Measurements from ENCODE around the gene STRN3. TPM values are rescaled to one million over a fixed set of nuclear protein-coding genes. Genes with fewer than 3 reads are reported as not detected.

Gene STRN3
- total and polyA plus RNA-seq, 7 donors = 28.2 to 154 (median 80.2) TPM

DNA sequence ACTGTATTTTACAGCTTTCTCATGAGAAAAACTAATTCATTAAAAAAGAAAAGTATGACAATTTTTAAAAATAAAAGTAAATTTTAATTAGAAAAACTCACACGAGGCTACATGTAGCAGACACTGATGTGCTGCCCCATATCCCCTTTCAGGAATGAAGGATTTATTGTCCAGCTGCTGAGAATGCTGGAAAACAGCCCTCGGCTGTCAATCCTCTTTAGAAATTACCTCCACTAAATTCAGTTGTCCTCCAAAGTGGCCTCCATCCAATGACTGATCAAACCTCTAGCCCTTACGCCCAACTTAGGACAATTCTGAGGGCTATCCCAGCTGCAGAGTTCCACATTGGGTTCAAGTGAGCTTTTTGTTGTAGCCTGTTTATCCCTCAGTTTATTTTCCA, 30.5 kb downstream of the STRN3 start:
- DNase-seq = no peak
- TF ChIP-seq, protein P1, sequence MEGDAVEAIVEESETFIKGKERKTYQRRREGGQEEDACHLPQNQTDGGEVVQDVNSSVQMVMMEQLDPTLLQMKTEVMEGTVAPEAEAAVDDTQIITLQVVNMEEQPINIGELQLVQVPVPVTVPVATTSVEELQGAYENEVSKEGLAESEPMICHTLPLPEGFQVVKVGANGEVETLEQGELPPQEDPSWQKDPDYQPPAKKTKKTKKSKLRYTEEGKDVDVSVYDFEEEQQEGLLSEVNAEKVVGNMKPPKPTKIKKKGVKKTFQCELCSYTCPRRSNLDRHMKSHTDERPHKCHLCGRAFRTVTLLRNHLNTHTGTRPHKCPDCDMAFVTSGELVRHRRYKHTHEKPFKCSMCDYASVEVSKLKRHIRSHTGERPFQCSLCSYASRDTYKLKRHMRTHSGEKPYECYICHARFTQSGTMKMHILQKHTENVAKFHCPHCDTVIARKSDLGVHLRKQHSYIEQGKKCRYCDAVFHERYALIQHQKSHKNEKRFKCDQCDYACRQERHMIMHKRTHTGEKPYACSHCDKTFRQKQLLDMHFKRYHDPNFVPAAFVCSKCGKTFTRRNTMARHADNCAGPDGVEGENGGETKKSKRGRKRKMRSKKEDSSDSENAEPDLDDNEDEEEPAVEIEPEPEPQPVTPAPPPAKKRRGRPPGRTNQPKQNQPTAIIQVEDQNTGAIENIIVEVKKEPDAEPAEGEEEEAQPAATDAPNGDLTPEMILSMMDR (IDR thresholded peaks at IDR 0.05) = no peak
- intact Hi-C loops (cut with DNase I) = no loop called here
- WGBS, 3 donors = 11 to 28% (median 22%) methylated on average over 3 of the region's 3 CpGs
- peak; percentile 66 to 73 (median 70) for ATAC-seq
- Histone ChIP-seq H3K27ac (peak overlapping the region; percentile 83), H3K4me1 (peaks cover 54% of the 10 kb centered on the region), H3K4me3 (peak overlapping the region; percentile 40), H3K9me3 (peaks cover 14% of the 10 kb centered on the region), H3K36me3 (ENCODE audit: insufficient read depth in 1 of 2, low read depth in 1 of 2) (peaks cover 4 to 13% of the 10 kb centered on the region in 2 donors), H3K27me3 (ENCODE audit: insufficient read depth in 3 of 3, low read length in 2 of 3) (no peaks in the 10 kb centered on the region)

DNA sequence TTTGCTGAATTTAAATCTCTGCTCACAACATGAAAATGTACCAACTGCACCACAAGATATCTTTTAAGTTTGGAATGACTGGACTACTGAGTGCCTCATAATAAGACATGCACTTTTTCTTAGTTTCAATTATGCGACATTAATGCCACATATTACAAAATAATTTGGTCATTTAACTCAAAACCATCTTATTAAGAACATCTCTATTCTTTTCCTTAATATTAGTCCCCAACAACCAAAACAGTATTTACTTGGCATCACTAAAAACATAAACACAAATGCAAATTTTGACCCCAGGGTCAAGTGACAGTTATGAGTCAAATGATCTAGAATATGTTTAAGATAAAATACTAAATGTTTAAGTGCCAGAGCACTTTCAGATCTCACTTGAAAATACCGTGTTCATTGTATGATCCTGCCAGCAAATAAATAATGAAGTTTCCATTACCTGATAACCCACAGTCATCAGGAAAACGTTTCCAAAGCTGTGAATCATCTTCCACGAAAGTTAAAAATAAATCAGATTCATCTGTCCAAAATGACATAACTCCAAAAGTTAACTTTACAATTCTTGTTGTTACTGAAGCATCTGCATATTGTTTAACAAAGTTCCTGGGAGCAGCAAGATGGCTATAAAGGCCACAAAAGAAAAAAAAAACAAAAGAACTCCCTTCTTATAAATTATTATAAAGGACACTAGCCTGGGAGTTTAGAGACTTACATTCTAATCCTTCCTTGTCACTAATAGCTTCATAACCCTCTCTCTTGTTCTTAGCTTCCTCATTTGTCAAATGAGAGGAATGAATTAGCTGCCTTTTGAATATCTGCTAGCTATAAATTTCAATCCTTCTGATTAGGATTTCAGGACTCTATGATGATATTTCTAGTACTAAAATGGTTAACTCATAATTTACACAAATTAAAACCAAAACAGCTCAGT, 31.2 kb downstream of the STRN3 start:
- TF ChIP-seq, protein P1 (IDR thresholded peaks at IDR 0.05) = no peak
- Histone ChIP-seq H3K27ac (peak overlapping the region; percentile 83), H3K4me3 (peak overlapping the region; percentile 40), H3K36me3 (ENCODE audit: insufficient read depth in 1 of 2, low read depth in 1 of 2) (peaks cover 4 to 13% of the 10 kb centered on the region in 2 donors), H3K9me3 (peaks cover 14% of the 10 kb centered on the region), H3K4me1 (peaks cover 57% of the 10 kb centered on the region), H3K27me3 (ENCODE audit: insufficient read depth in 3 of 3, low read length in 2 of 3) (no peaks in the 10 kb centered on the region)
- ATAC-seq (peak; percentile 59 to 82 (median 68)), DNase-seq (no peak)
- intact Hi-C loops (cut with DNase I) = no loop called here
- 1 to 4% (median 3%) methylated on average over 4 of the region's 4 CpGs for WGBS, 3 donors

DNA sequence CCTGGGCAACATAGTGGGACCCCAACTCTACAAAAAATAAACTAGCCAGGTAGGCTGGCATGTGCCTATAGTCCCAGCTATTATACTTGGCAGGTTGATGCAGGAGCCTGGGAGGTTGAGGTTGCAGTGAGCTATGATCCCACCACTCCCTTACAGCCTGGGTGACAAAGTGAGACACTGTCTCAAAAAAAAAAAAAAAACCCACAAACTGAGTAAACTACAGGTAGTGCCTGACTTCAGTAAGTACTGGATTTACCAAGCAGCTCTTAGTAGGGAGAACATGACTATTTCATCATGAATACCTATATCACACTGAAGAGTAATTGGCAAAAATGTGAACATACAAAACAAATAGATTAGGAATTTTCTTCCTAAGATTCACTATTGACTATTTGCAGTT, 33.1 kb downstream of the STRN3 start:
- H3K27ac ChIP-seq = peak overlapping the region; percentile 83
- peaks cover under 1 to 3% of the 10 kb centered on the region in 2 donors for H3K36me3 ChIP-seq (ENCODE audit: insufficient read depth in 1 of 2, low read depth in 1 of 2)
- no peak for ATAC-seq
- TF ChIP-seq, protein P1 (IDR thresholded peaks at IDR 0.05) = no peak
- intact Hi-C loops (cut with DNase I) = no loop called here
- H3K4me3 ChIP-seq = no peak overlapping the region
- DNase-seq = no peak
- H3K9me3 ChIP-seq = peaks cover 3% of the 10 kb centered on the region
- H3K4me1 ChIP-seq = peaks cover 71% of the 10 kb centered on the region
- H3K27me3 ChIP-seq (ENCODE audit: insufficient read depth in 3 of 3, low read length in 2 of 3) = no peaks in the 10 kb centered on the region

DNA sequence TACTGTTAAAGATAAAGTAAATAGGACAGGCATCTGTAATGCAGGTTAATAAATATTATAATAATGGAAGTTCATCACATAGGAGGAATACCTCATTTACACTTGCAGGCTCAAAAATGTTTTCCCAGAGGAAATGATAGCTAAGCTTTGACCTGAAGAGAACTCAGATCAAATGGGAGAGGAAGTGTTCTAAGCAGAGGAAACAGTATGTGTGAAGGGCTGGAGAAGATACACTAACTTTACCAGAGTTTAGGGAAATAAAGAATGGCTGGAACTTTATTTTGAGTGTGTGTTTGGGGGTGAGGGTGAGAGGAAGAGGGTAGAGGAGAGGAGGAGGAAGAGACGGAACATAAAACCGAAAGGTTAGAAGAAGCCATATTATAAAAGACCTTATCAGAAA, 34.8 kb downstream of the STRN3 start:
- intact Hi-C loops (cut with DNase I) = no loop called here
- Histone ChIP-seq H3K36me3 (ENCODE audit: insufficient read depth in 1 of 2, low read depth in 1 of 2) (no peaks in the 10 kb centered on the region), H3K27ac (no peak overlapping the region), H3K9me3 (no peaks in the 10 kb centered on the region), H3K4me1 (peaks cover 74% of the 10 kb centered on the region), H3K27me3 (ENCODE audit: insufficient read depth in 3 of 3, low read length in 2 of 3) (no peaks in the 10 kb centered on the region), H3K4me3 (no peak overlapping the region)
- TF ChIP-seq, protein P1 (IDR thresholded peaks at IDR 0.05) = no peak
- ATAC-seq (no peak), DNase-seq (no peak)
- 72 to 84% (median 77%) methylated on average over 2 of the region's 2 CpGs for WGBS, 3 donors
